GM18517 (cell line): ENCODE data around the gene TLX2.
A peak's percentile ranks its signal among the peaks of the same experiment; 100 is the strongest.

Experiments used
- ATAC-seq: cut with Tn5 transposase; IDR thresholded peaks from one replicate; pipeline ENCODE4 v1.9.1; 2021; ENCODE audit warnings: mild to moderate bottlenecking, moderate library complexity; ENCODE audit not compliant: unreplicated experiment

The TLX2 gene

DNA sequence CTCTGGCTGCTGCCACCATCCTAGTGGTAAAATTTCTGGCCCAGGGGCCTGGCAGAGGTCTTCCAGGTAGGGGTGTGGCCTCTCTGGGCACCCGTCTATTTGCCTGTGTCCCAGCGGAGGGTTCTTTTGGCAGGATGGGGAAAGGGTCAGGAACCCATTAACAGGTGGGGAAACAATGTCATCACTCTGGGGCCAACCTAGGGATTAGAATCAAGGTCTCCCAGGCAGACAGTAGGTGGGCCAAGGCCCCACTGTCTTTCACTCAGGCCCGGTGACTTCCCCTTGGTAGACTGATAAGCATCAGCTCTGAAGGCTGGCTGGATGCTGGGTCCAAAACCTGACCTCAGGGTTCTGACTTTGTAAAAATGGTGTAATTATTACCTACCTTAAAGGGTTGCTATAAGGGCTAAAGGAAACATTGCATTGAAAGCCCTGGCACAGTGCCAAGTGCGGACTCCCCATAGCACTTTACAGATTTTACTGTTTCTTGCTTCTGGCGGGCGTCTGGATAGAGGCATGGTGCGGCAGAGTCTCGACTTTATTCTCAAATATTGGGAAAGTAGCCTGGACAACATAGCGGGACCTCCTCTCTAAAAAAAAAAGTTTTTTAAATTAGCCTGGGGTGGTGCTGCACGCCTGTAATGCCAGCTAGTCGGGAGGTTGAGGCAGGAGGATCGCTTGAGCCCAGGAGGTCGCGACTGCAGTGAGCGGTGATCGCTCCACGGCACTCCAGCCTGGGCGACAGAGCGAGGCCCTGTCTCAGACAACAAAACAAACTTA lies 17.1 kb upstream of the TLX2 start:
- no peak for ATAC-seq

DNA sequence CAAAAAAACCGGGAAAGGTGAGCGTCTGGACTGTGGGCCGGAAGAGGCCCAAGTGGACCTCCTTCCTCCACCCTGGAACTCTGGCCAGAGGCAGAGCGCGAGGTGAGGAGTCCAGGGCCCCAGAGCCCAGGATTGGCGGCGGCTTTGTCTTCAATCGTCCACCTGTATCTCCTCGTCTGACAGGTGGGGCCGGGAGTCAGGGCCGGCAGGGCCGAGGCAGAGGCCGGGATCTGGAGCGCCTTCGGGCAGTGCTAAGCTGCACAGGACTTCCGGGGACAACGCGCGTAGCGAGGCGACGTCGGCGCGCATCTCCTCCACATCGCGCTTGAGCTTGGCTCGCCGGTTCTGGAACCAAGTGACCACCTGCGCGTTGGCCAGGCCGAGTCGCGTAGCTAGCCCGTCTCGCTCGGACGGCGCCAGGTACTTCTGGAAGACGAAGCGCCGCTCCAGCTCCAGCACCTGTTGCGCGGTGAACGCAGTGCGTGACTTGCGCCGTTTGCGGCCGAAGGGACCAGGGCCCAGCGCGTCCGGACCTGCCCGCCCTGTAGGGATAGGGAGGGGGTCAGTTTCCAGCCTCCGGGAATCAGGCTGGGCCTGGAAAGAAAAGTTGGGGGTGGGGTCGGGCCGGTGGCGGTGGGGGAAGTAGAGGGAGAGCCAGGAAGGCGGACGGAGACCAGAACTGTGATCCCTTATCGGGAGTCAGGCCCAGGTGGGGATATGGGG lies 16.3 kb upstream of the TLX2 start:
- no peak for ATAC-seq

DNA sequence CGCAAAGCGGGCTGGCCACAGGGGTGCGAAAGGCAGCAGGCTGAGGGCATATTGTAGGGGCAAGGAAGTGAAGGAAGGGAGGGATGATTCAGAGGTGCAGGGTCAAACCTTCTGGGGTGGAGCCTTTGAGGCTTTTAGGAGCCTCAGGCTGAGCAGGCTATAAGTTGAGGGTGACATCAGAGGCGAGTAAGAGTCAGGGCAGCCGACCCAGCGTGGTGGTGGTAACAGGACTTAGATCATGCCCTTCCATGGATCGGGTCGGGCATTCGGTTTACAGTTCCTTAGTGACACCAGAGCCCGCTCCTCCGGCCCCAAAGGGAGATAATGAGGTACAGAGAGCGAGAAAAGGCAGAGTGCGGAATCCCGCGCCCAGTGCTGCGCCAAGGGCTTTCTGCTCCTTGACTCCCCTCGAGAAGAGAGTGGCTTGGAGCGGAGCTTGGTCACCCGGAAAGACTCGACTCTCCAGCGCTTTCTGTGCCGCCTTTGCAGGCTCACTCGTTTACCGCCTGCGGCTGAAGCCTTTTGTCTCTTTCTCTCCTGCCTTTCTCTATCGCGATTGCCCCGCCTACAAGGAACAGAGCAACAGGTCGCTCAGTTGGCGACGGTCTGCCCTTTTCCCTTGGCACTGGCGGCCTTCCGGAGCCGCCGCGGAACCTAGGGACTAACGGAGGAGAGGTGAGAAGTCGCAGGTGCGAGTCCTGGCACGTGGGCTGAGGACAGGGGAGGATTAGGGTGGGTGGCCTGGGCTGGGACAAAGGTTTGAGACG lies 15.6 kb upstream of the TLX2 start:
- ATAC-seq = no peak

DNA sequence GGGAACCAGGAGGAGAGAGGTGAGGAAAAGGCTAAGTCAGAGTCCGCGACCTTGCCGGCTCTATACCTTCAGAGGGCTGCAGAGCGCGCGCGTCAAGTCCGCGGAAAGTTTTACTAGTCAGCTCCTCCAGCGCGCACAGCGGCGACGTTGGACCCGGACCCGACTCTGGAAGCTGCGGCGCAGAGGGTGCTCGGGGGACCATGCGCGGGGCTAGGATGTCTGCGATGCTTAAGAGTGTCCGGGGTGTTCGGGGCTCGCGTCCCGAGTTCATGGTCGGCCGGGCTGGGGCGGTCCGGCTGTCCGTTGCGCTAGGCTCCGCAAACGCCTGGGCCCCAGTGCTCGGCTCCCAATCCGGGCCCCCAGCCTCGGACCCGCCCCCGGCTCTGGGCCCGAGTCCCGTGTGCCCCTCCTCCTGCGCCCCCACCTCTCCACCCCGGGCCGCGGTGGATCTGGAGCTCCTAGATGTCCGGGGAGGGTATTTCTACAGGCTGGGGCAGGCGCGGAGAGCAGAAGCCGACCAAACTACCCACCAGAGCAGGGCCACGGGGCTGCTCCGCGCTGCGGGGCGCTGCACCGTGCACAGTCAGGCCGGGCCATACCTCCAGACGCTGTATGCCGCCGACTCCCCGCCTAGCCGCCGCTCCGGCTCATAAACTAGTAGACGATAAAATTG lies 14.8 kb upstream of the TLX2 start, which contains the start of gene LBX2:
Gene LBX2, minus strand, starts transcription at position 337 of the 673 bp plus-strand sequence. Its CDS starts 66 bp downstream, at position 271.
- ATAC-seq = no peak

DNA sequence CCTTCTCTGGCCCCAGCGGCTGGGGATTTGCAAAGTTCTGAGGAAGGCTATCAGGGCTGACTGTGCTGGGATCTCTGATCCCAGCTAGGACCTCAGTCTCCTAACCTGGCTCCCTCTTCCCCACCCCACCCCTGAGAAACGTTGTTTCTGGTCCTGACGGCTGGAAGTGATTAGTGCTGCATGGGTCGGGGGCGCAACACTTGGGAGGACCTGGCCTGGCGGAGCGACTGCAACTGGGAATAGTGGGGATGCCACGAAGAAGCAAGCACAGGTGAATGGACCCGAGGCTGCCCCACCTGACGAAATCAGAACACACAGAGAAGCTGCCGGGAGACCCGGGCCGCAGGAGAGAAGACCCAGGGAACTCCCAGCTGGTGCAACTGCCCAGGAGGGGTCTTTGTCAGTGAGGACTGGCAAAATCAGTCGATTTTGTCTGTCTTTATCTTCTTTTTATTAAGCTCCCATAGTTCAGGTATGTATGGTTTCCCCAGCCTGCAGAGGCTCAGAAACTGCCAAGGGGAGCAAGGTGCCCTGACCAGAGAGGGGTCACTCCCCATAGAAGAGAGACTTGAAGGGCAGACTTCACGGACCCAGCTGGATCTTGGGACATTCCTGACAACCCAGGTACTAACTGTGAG lies 14.2 kb upstream of the TLX2 start:
- no peak for ATAC-seq

GRCh38 chr2:74500578-74500946 lies 13.7 kb upstream of the TLX2 start:
- ATAC-seq = no peak

DNA sequence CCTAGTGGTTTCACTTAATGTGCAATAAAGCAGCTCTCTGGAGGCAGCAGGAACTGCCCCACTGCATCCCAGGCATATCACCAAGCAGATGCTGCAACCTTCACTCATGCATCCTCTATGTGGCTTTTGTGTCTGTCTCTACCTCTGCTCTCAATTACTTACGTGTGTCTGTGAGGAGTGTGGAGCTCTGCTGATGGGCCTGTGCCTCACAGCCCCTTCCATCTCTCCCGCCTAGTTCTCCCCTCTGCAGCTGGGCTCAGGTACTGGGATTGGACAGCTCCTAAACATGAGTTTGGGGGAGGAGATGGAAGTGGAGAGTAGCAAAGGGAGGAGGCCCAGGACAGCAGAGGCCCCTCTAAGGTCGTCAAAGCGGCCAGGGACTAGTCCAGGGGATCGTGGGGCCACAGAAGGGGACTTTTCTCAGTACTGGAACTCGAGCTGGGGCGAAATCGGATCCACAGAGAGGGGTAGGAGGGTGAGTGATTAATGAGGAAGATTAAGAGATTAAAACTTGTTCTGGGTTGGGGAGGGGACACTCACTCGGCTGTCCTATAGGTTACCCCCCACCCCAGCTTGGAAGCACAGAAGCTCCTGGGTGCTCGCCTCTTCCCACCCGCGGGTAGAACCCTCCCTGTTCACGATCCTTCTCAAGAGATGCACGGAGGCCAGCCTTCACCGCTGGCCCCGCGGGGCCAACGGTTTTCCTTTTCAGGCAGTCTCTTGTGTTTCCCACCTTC lies 12.7 kb upstream of the TLX2 start:
- no peak for ATAC-seq

GRCh38 chr2:74502147-74502719 lies 12.0 kb upstream of the TLX2 start:
- ATAC-seq = no peak

- peak; percentile 35 for ATAC-seq
Observed at GRCh38 chr2:74502720-74503505, 11.3 kb upstream of the TLX2 start.

DNA sequence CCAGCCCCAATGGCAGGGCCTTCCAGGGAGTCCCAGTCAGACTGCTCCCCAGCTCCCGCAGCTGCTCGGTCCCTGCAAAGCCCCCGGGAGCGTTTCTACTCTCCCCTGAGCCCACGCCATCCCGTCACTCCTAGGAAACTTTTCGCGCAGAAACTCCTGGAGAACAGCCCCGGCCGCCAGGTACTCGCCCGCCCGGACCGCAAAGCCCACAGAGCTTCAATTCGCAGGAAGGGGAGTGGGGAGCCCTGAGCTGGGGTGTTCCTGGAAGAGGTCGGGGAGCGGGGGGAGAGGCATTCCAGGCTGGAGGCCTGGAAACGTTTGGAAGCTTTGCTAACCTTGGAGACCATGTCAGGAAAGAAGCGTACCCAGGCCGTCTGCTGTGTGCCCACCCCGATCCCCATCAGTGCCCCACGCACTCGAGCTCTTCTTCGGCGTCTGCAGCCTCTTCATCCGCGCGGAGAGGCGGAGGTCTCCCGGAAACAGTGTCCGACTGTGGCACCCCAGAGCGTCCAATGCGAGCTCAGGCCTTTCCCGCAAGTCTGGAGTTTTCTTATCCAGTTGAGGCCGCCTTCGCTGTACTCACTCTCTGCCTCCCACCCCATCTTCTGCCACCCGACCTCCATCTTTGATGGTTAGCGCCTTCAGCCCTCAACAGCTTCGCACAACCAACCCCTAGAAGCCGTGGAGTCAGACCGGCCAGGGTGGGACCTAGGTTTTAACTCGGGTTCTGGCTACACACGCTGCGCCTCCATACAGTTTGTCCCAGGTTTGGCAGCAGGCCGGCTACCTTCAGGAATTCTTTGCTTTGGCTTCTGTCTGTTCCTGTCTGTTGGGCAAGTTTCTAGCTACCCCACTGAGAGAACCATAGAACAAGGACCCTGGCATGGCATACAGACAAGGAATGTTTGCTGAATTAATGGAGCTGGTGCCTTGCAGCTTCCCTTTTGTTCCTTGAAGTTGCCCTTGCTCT lies 10.5 kb upstream of the TLX2 start:
- ATAC-seq = no peak

GRCh38 chr2:74504591-74504990 lies 9.7 kb upstream of the TLX2 start:
- ATAC-seq = no peak

DNA sequence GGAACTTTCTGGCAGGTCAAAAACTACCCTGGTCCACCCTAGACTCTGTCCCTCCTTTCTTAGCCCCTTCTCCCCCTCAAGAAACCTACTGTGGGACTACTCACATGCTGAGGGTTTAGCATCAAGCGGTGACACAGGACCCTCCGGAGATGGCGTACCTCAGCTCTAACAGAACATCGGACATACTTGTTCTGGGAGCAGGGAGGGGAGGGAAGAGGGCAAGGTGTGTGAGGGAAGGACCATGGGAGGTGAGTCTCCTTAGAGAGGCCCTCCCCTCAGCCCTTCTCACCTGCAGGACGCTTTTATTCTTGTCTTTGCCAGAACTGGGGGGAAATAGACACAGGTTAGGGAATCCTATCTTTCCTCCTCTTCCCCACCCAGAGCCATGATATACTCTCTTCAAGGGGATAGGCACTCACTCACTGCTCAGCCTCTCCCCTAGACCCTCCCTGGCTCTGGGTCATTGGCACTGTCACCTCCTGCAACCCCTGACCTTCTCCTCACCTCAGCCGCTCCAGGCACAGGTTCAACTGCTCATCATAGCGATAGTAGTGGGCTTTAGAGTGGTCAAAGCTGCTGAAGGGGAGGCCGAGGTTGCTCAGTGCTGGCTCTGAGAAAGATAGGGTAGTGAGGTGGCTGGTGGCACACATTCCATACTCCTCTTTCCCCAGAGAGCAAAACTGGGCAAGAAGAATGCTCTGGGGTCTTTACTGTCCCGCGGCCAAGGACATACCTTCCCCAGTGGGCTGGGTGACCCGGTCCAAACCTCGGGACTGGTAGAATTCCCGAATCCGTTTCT lies 8.6 kb upstream of the TLX2 start:
- no peak for ATAC-seq

DNA sequence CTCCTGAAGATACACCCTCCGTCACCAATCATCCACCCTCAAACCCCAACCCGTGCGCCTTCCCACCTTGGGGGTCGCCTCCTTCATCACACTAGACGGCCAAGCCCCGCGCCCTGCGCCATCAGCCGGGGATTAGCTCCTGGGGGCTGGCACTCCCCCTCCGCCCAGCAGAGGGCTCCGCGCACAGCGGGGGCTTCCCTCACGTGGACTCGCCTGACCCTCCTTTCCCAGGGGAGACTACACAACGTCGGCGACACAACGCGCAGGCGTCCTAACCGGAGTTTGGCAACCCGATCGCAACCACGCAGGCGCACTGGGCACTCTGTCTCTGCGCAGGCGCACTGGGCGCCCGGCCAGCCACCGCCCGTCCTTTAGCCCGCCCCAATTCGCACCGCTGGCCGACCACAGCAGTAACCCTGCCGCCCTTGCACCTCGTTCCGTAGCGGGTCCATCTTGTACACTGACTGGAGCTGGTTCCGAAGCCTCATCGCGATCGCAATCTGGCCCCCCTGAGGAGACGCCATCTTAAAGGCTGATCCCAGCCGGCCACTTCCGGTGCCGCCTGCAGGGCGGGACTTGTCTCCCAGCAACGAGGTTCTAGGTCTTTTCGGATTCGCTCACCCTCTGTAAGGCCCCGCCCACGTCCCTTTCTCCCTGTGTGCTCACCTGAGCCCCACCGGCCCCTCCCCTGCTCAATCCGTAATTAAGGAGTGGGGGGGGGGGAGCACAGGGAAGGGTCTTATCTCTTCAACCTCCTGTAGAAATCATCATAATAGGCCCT lies 6.9 kb upstream of the TLX2 start, which contains the start of gene PCGF1:
Gene PCGF1, minus strand, starts transcription at position 551 of the 781 bp plus-strand sequence. Its CDS starts 27 bp downstream, at position 524.
- ATAC-seq = peak; percentile 89

GRCh38 chr2:74507926-74508520 lies 6.2 kb upstream of the TLX2 start:
- no peak for ATAC-seq

DNA sequence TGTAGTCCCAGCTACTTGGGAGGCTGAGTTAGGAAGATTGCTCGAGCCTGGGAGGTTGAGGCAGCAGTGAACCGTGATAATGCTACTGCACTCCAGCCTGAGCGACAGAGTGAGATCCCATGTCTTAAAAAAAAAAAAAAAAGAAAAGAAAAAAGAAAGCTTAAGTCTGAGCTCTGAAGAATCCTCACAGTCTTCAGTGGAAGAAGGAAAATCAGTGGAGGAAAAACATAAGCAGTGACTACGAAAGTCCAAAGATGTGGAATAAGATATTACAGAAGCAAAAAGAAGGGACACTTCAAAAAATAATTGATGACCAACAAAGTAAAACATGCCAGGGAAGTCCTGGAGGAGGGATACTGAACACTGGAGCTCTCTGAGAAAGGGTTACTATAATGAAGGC lies 4.0 kb upstream of the TLX2 start:
- ATAC-seq = no peak
